Right cardiac atrium (tissue), 5 donors: ENCODE data around the gene SNAP23. TPM values are rescaled to one million over a fixed set of nuclear protein-coding genes. Genes with fewer than 3 reads are reported as not detected.
A peak's percentile ranks its signal among the peaks of the same experiment; 100 is the strongest.
"Not testable (repeated sequence)": the region's sequence is repeated elsewhere in the genome, so short reads cannot be mapped to it uniquely, and the experiment has no call there.

Source experiments
- ATAC-seq, 2 donors: fragments of 200-7000 bp; cut with Tn5 transposase; one replicate each; pipeline versions ENCODE4 v1.8.0 to v1.9.1; 2020; ENCODE audit warnings: moderate library complexity in 2 of 2, mild to moderate bottlenecking in 1 of 2
- DNase-seq, 3 donors: peaks; one replicate each; pipeline ENCODE4 v3.0.0-alpha.2; 2020
- H3K27ac ChIP-seq: one replicate; pipeline ENCODE4 v1.5.1; 2013; ENCODE audit warnings: mild to moderate bottlenecking, low read length, control low read depth, moderate library complexity
- H3K27me3 ChIP-seq: one replicate; pipeline ENCODE4 v1.6.1; 2013; ENCODE audit not compliant: control insufficient read depth, insufficient read depth
- H3K4me1 ChIP-seq: one replicate; pipeline ENCODE4 v1.6.1; 2013; ENCODE audit warnings: low read length; ENCODE audit not compliant: control insufficient read depth, insufficient read depth
- H3K4me3 ChIP-seq: one replicate; pipeline ENCODE4 v1.5.1; 2013; ENCODE audit warnings: low read length, control low read depth
- H3K9me3 ChIP-seq: one replicate; pipeline ENCODE4 v1.6.1; 2013; ENCODE audit warnings: low read length; ENCODE audit not compliant: control insufficient read depth
- WGBS: extraction: QIAGEN DNeasy Blood & Tissue Kit; methylation state at CpG from one replicate; pipeline ENCODE4 v1.1.7; 2013; 5-methylcytosine and 5-hydroxymethylcytosine counted together
- intact Hi-C, 4 donors: fragments of 100-400 bp; cut with DNase I; formaldehyde crosslinking; loops; one replicate each; pipeline versions ENCODE4 v1.11.0 to v1.14.0; 2022 to 2023
- polyA plus RNA-seq: library from polyadenylated mRNA; stranded (reverse); fragments of 200-250 nt; gene quantifications from one replicate; pipeline ENCODE4 v1.2.3, GENCODE V29; 2013
- total RNA-seq, 4 donors: library from RNA; stranded (reverse); fragmentation: NEBNext Ultra II Directional; extraction: Animal tissue kit (Norgen Biotek cat#: 25700); gene quantifications; one replicate each; pipeline ENCODE4 v1.2.1, GENCODE V29; 2021
- donor health status: healthy with polysubstance abuse.
- donor health status: DM: no; HTN: yes; CAD: no.
- donor health status: DM: no; HTN: no; CAD: no.
- donor health status: DM: no; HTN: yes; CAD: no; lungs with severe emphysema.
- donor health status: DM: yes; HTN: yes; CAD: no.

The SNAP23 gene
- total and polyA plus RNA-seq, 5 donors: 28.4 to 42.7 (median 37.6) TPM

DNA sequence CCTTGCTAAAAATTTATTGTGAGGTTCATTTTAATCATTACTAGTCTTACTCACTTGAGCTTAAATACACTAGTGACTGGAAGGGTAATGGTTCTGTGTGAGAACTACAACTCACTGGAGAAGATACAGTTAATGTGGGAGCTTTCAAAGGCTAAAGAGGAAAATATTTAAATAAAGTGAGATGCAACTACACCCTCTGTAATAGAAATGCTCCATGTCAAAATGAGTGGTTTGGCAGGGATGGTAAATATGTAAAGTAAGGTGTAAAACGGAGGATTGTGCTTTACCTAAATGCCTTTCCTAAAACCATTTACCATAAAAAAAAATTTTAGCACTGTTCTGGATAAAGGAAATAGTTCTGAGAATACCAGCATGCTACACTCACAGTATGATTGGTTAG lies 37.8 kb downstream of the SNAP23 start:
- ATAC-seq (no peak), DNase-seq (no peak)
- H3K4me3 ChIP-seq: no peak overlapping the region
- H3K27ac ChIP-seq: no peak overlapping the region
- H3K27me3 ChIP-seq: no peaks in the 10 kb centered on the region
- no peaks in the 10 kb centered on the region for H3K4me1 ChIP-seq
- no peaks in the 10 kb centered on the region for H3K9me3 ChIP-seq
- 96% methylated on average over 1 of the region's 1 CpG for WGBS
- intact Hi-C loops: no loop called here

GRCh38 chr15:42544853-42545629 lies 49.6 kb downstream of the SNAP23 start:
- Histone ChIP-seq H3K9me3 (no peaks in the 10 kb centered on the region), H3K27ac (no peak overlapping the region), H3K4me3 (no peak overlapping the region), H3K27me3 (no peaks in the 10 kb centered on the region), H3K4me1 (no peaks in the 10 kb centered on the region)
- WGBS: 81% methylated on average over 4 of the region's 4 CpGs
- DNase-seq: no peak
- intact Hi-C loops: loop anchor here in 1 of 4 donors (5.0 kb wide), 1 partner anchor 107 kb away; no protein-coding TSS in a partner anchor
- no peak for ATAC-seq

DNA sequence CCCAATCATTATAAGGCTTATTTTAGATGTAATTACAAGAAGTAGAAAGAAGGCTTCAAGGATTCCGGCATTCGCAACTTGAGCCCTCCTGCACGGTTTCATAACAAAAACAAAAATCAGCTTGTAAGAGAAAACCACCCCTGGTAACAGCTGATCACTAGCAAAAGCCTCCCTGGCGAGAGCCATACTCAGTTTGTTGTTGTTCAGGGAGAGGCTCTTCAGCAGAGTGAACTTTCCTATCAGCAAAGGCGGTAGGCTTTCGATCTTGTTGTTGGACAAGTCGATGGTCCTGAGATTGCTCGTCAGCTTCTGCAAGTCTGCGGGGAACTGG lies 52.4 kb downstream of the SNAP23 start:
- peak in 1 of 2 donors; percentile 17 for ATAC-seq
- WGBS: 2% methylated on average over 9 of the region's 9 CpGs

GRCh38 chr15:42548249-42549031 lies 53.0 kb downstream of the SNAP23 start, which contains the start of the genes HAUS2 and LRRC57:
Gene HAUS2 (plus strand): TSS chr15:42548838. CDS start chr15:42548873, 35 bp downstream.
Gene LRRC57 (minus strand): TSS chr15:42548793. CDS start chr15:42548434, 359 bp downstream.
- peak; percentile 96 to 97 for ATAC-seq
- Histone ChIP-seq H3K27me3 (no peaks in the 10 kb centered on the region), H3K27ac (peak within 1 kb of the TSS; percentile 79), H3K4me1 (no peaks in the 10 kb centered on the region), H3K9me3 (no peaks in the 10 kb centered on the region), H3K4me3 (peak within 1 kb of the TSS; percentile 87)
- peak; percentile 91 to 96 (median 95) for DNase-seq
- intact Hi-C loops: loop anchor here in 1 of 4 donors (5.0 kb wide), 1 partner anchor 104 kb away; no protein-coding TSS in a partner anchor
- WGBS: under 1% methylated on average over 71 of the region's 71 CpGs

More for the DNA sequence above, 52.4 kb downstream of the SNAP23 start:
- Histone ChIP-seq H3K27me3 (no peaks in the 10 kb centered on the region), H3K4me1 (no peaks in the 10 kb centered on the region), H3K27ac (peak overlapping the region; percentile 79), H3K4me3 (peak overlapping the region; percentile 87), H3K9me3 (no peaks in the 10 kb centered on the region)
- intact Hi-C loops: loop anchor here in 1 of 4 donors (5.0 kb wide), 1 partner anchor 104 kb away; no protein-coding TSS in a partner anchor
- DNase-seq: no peak

DNA sequence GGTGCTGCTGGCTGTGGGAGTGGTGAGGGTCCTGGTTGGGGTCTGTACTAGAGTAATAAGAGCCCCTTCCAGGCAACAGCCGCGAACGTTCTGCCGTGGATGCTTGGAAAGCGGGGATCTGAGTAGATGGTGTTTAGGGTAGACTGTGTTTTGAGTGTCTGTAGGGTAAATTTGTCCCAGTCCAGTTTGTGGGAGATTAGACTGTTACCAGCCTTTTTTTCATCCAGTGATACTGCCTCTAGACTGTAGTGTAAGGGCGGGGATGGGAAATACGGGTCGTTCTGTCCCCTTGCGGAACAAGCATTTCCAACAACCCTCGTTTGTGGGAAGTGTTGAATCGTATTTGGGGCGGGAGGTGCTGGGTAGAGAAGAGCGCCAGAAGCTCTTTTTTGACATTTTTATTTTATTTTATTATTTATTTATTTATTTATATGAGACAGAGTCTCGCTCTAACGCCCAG lies 53.6 kb downstream of the SNAP23 start:
- Histone ChIP-seq H3K27ac (peak overlapping the region; percentile 79), H3K9me3 (no peaks in the 10 kb centered on the region), H3K27me3 (no peaks in the 10 kb centered on the region), H3K4me1 (no peaks in the 10 kb centered on the region), H3K4me3 (peak overlapping the region; percentile 87)
- WGBS: under 1% methylated on average over 15 of the region's 15 CpGs
- intact Hi-C loops: loop anchor here in 1 of 4 donors (5.0 kb wide), 1 partner anchor 103 kb away; no protein-coding TSS in a partner anchor
- ATAC-seq (peak; percentile 48 to 65), DNase-seq (no peak)

- no peak overlapping the region for H3K27ac ChIP-seq
- intact Hi-C loops: loop anchor here in 2 of 4 donors (5.0 to 10.0 kb wide), 2 partner anchors 95 to 102 kb away; no protein-coding TSS in a partner anchor
- ATAC-seq (no peak), DNase-seq (no peak)
- no peaks in the 10 kb centered on the region for H3K9me3 ChIP-seq
- H3K4me3 ChIP-seq: peak overlapping the region; percentile 87
- 67% methylated on average over 12 of the region's 12 CpGs for WGBS
- H3K4me1 ChIP-seq: no peaks in the 10 kb centered on the region
- no peaks in the 10 kb centered on the region for H3K27me3 ChIP-seq
These were observed 54.4 kb downstream of the SNAP23 start for GRCh38 chr15:42549741-42550392.

GRCh38 chr15:42553554-42553953 lies 58.1 kb downstream of the SNAP23 start:
- Histone ChIP-seq H3K27ac (no peak overlapping the region), H3K9me3 (no peaks in the 10 kb centered on the region), H3K4me1 (no peaks in the 10 kb centered on the region), H3K27me3 (no peaks in the 10 kb centered on the region), H3K4me3 (no peak overlapping the region)
- ATAC-seq (no peak), DNase-seq (no peak)
- intact Hi-C loops: loop anchor here in 1 of 4 donors (10.0 kb wide), 1 partner anchor 91 kb away; no protein-coding TSS in a partner anchor
- 94% methylated on average over 1 of the region's 1 CpG for WGBS

DNA sequence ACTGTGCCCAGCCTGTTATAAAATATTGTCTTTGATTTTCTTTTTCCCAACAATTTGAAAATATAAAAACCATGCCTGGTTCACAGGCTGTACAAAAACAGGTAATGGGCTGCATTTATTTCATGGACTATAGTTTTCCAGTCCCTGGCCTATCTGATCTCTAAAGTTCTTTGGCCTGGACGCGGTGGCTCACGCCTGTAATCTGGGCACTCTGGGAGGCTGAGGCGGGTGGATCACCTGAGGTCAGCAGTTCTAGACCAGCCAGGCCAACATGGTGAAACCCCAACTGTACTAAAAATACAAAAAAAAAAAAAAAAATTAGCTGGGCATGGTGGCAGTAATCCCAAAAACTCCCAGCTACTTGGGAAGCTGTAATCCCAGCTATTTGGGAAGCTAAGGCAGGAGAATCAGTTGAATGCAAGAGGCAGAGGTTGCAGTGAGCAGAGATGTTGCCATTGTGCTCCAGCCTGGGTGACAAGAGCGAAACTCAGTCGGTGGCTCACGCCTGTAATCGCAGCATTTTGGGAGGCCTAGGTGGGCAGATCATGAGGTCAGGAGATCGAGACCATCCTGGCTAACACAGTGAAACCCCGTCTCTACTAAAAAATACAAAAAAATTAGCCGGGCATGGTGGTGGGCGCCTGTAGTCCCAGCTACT lies 61.2 kb downstream of the SNAP23 start:
- H3K4me1 ChIP-seq, H3K27me3 ChIP-seq, DNase-seq, H3K9me3 ChIP-seq, H3K27ac ChIP-seq, H3K4me3 ChIP-seq: not testable (repeated sequence)
- ATAC-seq: peak; percentile 38 to 48
- intact Hi-C loops: loop anchor here in 1 of 4 donors (10.0 kb wide), 1 partner anchor 88 kb away; no protein-coding TSS in a partner anchor
- WGBS: 95% methylated on average over 11 of the region's 12 CpGs

GRCh38 chr15:42558739-42559138 lies 63.3 kb downstream of the SNAP23 start:
- WGBS: 97% methylated on average over 3 of the region's 3 CpGs
- Histone ChIP-seq H3K27ac (no peak overlapping the region), H3K9me3 (no peaks in the 10 kb centered on the region), H3K4me3 (no peak overlapping the region), H3K4me1 (no peaks in the 10 kb centered on the region), H3K27me3 (no peaks in the 10 kb centered on the region)
- intact Hi-C loops: loop anchor here in 1 of 4 donors (10.0 kb wide), 1 partner anchor 86 kb away; no protein-coding TSS in a partner anchor
- DNase-seq (no peak), ATAC-seq (no peak)
